RWPE2 (cell line): ENCODE data around the gene C10orf88.

ENCODE experiments used
- ATAC-seq: fragments of 200-7000 bp; cut with Tn5 transposase; 3 replicates; pipeline ENCODE4 v1.9.1; 2021; ENCODE audit warnings: low read depth
- DNase-seq: peaks from one replicate; pipeline ENCODE4 v3.0.0-alpha.2; 2020; ENCODE audit warnings: low spot score
- H3K27ac ChIP-seq: fragments of 450-650 bp; 2 replicates; pipeline ENCODE4 v1.5.1; 2017; ENCODE audit warnings: mild to moderate bottlenecking; ENCODE audit not compliant: poor library complexity, severe bottlenecking
- H3K27me3 ChIP-seq: fragments of 250-450 bp; sonication (Bioruptor Pico); 2 replicates; pipeline ENCODE4 v1.5.1; 2021; ENCODE audit warnings: mild to moderate bottlenecking, moderate library complexity; ENCODE audit not compliant: insufficient read depth, poor library complexity, severe bottlenecking
- H3K36me3 ChIP-seq: fragments of 250-450 bp; sonication (Bioruptor Pico); 2 replicates; pipeline ENCODE4 v1.5.1; 2020; ENCODE audit warnings: low read depth, mild to moderate bottlenecking, moderate library complexity
- H3K4me1 ChIP-seq: fragments of 250-450 bp; sonication (Bioruptor Pico); 2 replicates; pipeline ENCODE4 v1.5.1; 2021; ENCODE audit warnings: mild to moderate bottlenecking, moderate library complexity; ENCODE audit not compliant: insufficient read depth, poor library complexity, severe bottlenecking
- H3K4me3 ChIP-seq: fragments of 250-450 bp; sonication (Bioruptor Pico); 2 replicates; pipeline ENCODE4 v1.5.1; 2021; ENCODE audit warnings: mild to moderate bottlenecking, moderate library complexity; ENCODE audit not compliant: severe bottlenecking
- H3K9me3 ChIP-seq: fragments of 250-450 bp; sonication (Bioruptor Pico); 2 replicates; pipeline ENCODE4 v1.5.1; 2021; ENCODE audit warnings: mild to moderate bottlenecking, moderate library complexity; ENCODE audit not compliant: severe bottlenecking
- CTCF ChIP-seq: fragments of 450-650 bp; IDR thresholded peaks from one replicate; pipeline ENCODE4 v1.5.1; 2017; ENCODE audit warnings: mild to moderate bottlenecking, moderate library complexity; ENCODE audit not compliant: poor library complexity, severe bottlenecking

C10orf88 gene

GRCh38 chr10:122894261-122894944, 59.6 kb downstream of the C10orf88 start:
- no peak for ATAC-seq
- no peaks in the 10 kb centered on the region for H3K4me1 ChIP-seq
- no peak overlapping the region for H3K4me3 ChIP-seq
- no peaks in the 10 kb centered on the region for H3K27me3 ChIP-seq
- no peaks in the 10 kb centered on the region for H3K36me3 ChIP-seq
- H3K27ac ChIP-seq: no peak overlapping the region
- no peak for DNase-seq
- TF ChIP-seq CTCF: no peak
- no peaks in the 10 kb centered on the region for H3K9me3 ChIP-seq

GRCh38 chr10:122884166-122884565, 69.9 kb downstream of the C10orf88 start:
- Histone ChIP-seq H3K27ac (no peak overlapping the region), H3K4me1 (peaks cover 12% of the 10 kb centered on the region), H3K27me3 (no peaks in the 10 kb centered on the region), H3K9me3 (no peaks in the 10 kb centered on the region), H3K4me3 (no peak overlapping the region), H3K36me3 (peaks cover 19% of the 10 kb centered on the region; the same call in 1 of the 2 replicates)
- no peak for TF ChIP-seq CTCF
- DNase-seq: no peak
- ATAC-seq: no peak

- Histone ChIP-seq H3K4me3 (no peak overlapping the region), H3K36me3 (peaks cover 25% of the 10 kb centered on the region), H3K9me3 (no peaks in the 10 kb centered on the region), H3K4me1 (peaks cover 19% of the 10 kb centered on the region), H3K27ac (no peak overlapping the region), H3K27me3 (no peaks in the 10 kb centered on the region)
- no peak for ATAC-seq
- TF ChIP-seq CTCF: no peak
- DNase-seq: no peak
Measured at GRCh38 chr10:122882766-122883165, 71.3 kb downstream of the C10orf88 start.
